SHP77 (cell line): ENCODE results near the gene TRIP10.

Experiments
- DNase-seq, 2 experiments: peaks; one replicate each; lab custom pipeline; 2025; lab: John Stamatoyannopoulos, UW

TRIP10 gene

DNA sequence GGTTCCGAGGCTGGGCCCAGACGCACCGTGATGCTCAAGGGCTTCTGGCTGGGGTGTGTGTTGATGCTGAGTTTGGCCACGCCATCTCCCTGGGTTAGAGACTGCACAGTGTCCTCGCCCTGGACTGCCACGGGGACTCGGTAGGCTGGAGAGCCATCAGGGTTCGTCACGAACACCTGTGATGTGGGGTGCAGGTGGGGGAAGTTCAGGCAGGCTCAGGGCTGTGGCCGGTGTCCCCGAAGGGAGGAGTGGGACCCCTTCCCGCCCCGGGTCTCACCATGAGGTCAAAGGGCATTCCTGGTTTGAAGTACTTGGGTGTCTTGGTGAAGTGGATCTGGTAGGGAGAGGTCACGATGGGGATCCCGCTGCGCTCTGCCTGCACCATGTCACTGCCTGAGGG is 27.2 kb upstream of the TRIP10 start:
- no peak for DNase-seq

DNA sequence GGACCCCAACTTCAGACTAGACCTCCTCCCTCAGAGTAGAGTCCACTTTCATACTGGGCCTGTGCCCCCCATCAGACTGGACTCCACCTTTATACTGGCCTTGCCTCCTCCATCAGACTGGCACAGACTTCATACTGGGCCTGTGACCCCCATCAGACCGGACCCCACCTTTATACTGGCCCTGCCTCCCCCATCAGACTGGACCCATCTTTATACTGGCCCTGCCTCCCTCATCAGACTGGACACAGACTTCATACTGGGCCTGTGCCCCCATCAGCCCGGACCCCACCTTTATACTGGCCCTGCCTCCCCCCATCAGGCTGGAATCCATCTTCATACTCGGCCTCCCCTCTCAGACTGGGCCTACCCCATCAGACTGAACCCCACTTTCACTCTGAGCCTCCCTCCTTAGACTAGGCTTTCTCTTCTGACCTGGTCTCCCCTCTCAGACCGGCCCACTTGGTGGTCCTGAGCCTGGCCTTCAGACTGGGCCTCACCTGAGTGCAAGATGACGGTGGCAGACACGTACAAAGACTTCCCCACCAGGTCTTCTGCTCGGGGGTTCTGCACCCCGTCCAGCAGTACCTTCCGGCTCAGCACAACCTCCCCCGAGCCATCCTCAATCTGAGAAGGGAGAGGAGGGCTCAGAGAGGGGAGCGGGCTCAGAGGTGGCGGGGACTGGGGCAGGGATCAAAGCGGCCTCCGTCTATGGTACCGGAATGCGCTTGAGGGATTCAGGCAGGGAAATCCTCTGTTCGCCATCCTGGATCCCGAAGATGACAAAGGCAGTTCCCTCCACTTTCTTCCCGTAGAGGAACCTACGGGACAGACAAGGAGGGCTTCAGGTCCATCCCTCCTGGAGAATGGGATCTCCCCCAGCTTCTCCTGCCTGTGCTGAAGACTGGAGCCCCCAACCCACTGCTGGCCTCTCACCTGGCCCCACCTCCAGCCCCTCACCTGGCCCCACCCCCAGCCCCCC is 26.5 kb upstream of the TRIP10 start:
- no peak for DNase-seq

DNA sequence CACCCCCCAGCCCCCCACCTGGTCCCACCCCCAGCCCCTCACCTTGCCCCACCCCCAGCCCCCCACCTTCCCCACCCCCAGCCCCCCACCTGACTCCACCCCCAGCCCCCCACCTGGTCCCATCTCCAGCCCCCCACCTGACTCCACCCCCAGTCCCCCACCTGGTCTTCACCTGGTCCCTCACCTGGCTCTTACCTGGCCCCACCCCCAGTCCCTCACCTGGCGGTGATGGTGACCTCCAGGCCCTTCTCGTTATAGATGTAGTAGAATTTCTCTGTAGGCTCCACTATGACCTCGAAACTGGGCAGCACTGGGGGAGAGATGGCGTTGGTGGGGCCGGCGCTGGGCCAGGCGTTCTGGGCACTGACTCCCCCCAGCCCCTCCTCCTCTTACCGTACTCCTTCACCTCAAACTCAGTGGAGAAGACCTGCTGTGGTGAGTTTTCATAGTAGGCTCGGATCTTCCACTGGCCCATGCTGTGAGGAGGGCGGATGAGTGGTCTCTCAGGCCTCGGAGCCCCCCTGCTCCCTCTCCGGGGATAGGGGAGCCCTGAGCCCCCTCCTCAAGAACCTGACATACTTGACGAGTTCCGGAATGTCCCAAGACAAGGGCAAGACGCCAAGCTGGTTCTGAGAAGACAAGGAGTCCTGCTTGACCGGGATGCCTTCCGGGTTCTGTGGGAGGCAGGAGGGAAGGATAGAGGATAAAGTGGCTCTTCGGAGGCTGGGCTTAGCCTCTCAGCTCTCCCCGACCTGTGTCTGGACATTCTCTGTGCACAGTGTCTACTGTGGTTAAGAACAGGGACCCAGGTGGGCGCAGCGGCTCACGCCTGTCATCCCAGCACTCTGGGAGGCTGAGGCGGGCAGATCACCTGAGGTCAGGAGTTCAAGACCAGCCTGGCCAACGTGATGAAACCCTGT is 25.4 kb upstream of the TRIP10 start:
- no peak for DNase-seq

GRCh38 chr19:6714749-6715555 is 24.5 kb upstream of the TRIP10 start:
- DNase-seq, result no peak

GRCh38 chr19:6716610-6716970 is 22.9 kb upstream of the TRIP10 start:
- DNase-seq, result no peak

DNA sequence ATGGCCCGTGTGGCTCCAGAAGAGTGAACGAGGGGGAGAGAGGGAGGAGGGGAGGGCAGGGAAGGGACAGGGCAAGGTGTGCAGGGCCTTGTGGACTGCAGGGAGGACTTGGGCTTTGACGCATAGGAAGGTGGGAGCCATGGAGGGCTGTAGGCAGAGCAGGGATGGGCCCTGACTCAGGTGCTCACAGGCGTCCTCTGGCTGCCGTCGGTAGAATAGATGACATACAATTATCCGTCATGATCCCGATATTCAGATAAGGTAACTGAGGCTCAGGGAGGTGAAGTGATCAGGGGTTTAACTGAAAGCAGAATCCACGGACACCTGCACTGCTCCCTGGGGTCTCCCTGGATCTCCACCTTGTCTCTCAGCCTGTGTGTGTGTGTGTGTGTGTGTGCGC is 22.4 kb upstream of the TRIP10 start:
- no peak for DNase-seq

- DNase-seq, result no peak
Measured at GRCh38 chr19:6717441-6717971, 22.0 kb upstream of the TRIP10 start.

DNA sequence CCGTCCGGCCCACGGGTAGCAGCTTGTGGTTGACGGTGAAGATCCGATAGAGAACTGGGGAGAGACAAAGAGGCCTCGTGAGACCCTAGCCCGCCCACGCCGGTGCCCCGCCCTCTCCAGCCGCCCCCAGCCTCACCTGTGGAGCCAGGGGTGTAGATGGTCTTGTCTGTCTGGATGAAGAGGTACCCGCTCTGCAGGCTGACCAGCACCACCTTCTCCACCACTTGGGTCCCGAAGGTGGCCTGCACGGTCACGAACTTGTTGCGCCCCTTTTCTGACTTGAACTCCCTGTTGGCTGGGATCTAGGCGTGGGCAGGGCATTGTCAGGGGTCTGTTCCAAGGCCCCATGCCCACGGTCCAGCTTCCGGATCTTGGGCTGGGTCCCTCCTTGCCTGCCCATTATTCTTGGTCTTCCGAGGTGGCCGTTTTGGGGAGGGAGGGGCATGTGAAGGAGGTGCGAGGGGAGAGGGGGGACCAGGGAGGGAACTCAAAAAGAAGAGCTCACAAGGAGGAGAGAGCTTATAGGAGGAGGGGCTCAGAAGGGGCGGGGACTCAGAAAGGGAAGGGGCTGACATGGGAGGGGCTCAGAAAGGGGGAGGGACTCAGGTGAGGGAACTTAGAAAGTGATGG is 21.3 kb upstream of the TRIP10 start:
- no peak for DNase-seq

DNA sequence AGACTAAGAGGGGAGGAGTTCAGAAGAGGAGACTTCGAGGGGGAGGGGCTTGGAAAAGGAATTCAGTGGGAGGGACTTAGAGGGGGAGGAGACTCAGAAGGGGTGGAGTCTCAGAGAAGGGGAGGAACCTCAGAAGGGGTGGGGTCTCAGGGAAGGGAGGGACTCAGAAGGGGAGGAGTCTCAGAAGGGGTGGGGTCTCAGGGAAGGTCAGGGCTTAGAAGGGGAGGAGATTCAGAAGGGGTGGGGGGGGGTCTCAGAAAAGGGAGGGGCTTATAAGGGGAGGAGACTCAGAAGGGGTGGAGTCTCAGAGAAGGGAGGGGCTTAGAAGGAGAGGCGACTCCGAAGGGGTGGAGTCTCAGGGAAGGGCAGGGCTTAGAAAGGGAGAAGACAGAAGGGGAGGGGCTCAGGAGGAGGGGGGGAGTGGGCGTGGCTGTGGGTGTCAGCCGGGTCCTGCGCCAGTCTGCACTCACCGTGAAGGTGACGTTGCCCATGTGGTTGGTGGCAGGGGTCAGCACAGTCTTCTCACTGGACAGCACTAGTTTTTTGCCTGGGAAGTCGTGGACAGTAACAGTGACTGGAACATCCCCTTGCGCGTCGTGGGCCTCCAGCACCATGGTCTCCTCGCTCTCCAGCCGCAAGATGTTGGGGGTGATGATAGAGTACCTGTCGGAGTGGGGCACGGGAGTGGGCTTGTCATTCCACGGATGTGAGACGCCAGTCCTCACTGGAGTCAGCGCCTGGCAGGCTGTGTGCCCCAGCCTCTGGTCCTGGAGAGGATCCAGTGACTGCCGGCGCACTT is 20.5 kb upstream of the TRIP10 start:
- DNase-seq, result no peak

DNA sequence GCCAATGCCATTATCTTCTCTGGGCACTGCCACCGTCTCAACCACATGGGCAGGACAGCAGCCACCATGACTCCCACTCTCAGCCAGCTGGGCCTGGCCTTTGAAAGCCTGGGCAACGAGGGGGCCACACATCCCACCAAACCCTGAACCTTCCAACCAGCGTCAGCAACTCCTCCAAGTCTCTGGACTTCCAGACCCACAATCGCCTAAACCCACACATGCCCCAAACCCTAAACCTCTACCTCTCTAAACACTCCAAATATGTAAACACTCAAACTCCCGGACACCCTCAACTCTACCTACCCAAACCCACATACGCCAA is 20.0 kb upstream of the TRIP10 start:
- DNase-seq, result no peak

GRCh38 chr19:6719992-6720368 is 19.5 kb upstream of the TRIP10 start:
- DNase-seq, result no peak

GRCh38 chr19:6720369-6721137 is 18.9 kb upstream of the TRIP10 start, which contains the start of gene C3:
Gene C3 (minus strand): TSS chr19:6720650. CDS start chr19:6720589, 61 bp downstream.
- no peak for DNase-seq

GRCh38 chr19:6721138-6721474 is 18.4 kb upstream of the TRIP10 start:
- no peak for DNase-seq

GRCh38 chr19:6721773-6722172 is 17.7 kb upstream of the TRIP10 start:
- no peak for DNase-seq

GRCh38 chr19:6723108-6723618 is 16.3 kb upstream of the TRIP10 start:
- no peak for DNase-seq

GRCh38 chr19:6723738-6724137 is 15.7 kb upstream of the TRIP10 start:
- no peak for DNase-seq

- DNase-seq, result no peak
Measured at GRCh38 chr19:6724631-6725492, 14.6 kb upstream of the TRIP10 start.

- no peak for DNase-seq
Measured at GRCh38 chr19:6725513-6726231, 13.8 kb upstream of the TRIP10 start.
